SK-N-SH (cell line): ENCODE results near the gene LHX5. TPM values are rescaled to one million over a fixed set of nuclear protein-coding genes. Genes with fewer than 3 reads are reported as not detected.

Source experiments
- CTCF ChIA-PET: fragments of 300-600, 350-600 bp; formaldehyde crosslinking; extraction: SDS; loops from one replicate; lab custom pipeline; 2021; lab: Yijun Ruan, JAX
- POLR2A ChIA-PET: fragments of 350-600 bp; sonication (Branson Sonifier 250); formaldehyde crosslinking; extraction: SDS; loops from one replicate; lab custom pipeline; 2020; ENCODE audit warnings: antibody characterized with exemption, inconsistent platforms; lab: Yijun Ruan, JAX
- DNase-seq: peaks from one replicate; pipeline ENCODE4 v3.0.0; 2012
- H2AFZ ChIP-seq: fragments of 200-600 bp; sonication (generic); 2 replicates; pipeline ENCODE4 v1.8.1; 2016; ENCODE audit warnings: antibody characterized with exemption, mild to moderate bottlenecking, low read depth
- H3F3A ChIP-seq: fragments of 200-600 bp; sonication (generic); replicated peaks from 2 replicates; pipeline ENCODE3; 2016; ENCODE audit warnings: antibody characterized with exemption, mild to moderate bottlenecking; ENCODE audit not compliant: insufficient read depth
- H3K27ac ChIP-seq, 2 experiments: fragments of 200-500 bp in 1 of 2; fragments of 200-600 bp in 1 of 2; sonication (Bioruptor generic) in 1 of 2; sonication (generic), shearing (Covaris generic) in 1 of 2; 2 replicates each; pipeline versions ENCODE4 v1.5.1 to v1.6.1; 2014 to 2016; ENCODE audit warnings: low read depth in 2 of 2, inconsistent platforms in 1 of 2, low read length in 1 of 2, mild to moderate bottlenecking in 1 of 2, mixed read lengths in 1 of 2
- H3K27me3 ChIP-seq: fragments of 200-600 bp; sonication (generic), shearing (Covaris generic); 2 replicates; pipeline ENCODE4 v1.6.1; 2016; ENCODE audit warnings: mixed run types; ENCODE audit not compliant: insufficient read depth
- H3K36me3 ChIP-seq, 2 experiments: fragments of 200-500 bp in 1 of 2; fragments of 200-600 bp in 1 of 2; sonication (Bioruptor generic) in 1 of 2; sonication (generic) in 1 of 2; replicated peaks in 1 of 2; 2 replicates each; pipeline versions ENCODE3 to v1.5.1; 2014 to 2016; ENCODE audit warnings: low read length in 1 of 2, mild to moderate bottlenecking in 1 of 2; ENCODE audit not compliant: insufficient read depth in 2 of 2, control insufficient read depth in 1 of 2
- H3K4me1 ChIP-seq, 2 experiments: fragments of 200-500 bp in 1 of 2; fragments of 200-600 bp in 1 of 2; sonication (Bioruptor generic) in 1 of 2; sonication (generic), shearing (Covaris generic) in 1 of 2; 2 replicates each; pipeline versions ENCODE4 v1.5.1 to v1.6.1; 2014 to 2016; ENCODE audit warnings: low read depth in 1 of 2, low read length in 1 of 2, mixed run types in 1 of 2; ENCODE audit not compliant: insufficient read depth in 2 of 2, control insufficient read depth in 1 of 2
- H3K4me2 ChIP-seq: fragments of 200-600 bp; sonication (generic), shearing (Covaris generic); 2 replicates; pipeline ENCODE4 v1.6.1; 2017; ENCODE audit warnings: mixed run types
- H3K4me3 ChIP-seq, 2 experiments: fragments of 200-500 bp in 1 of 2; fragments of 200-600 bp in 1 of 2; sonication (Bioruptor generic) in 1 of 2; sonication (generic), shearing (Covaris generic) in 1 of 2; 2 replicates each; pipeline versions ENCODE4 v1.5.1 to v1.8.1; 2014 to 2016; ENCODE audit warnings: low read depth in 2 of 2, inconsistent platforms in 1 of 2, low read length in 1 of 2, mild to moderate bottlenecking in 1 of 2, mixed read lengths in 1 of 2, moderate library complexity in 1 of 2
- H3K79me2 ChIP-seq: fragments of 200-600 bp; sonication (generic); 2 replicates; pipeline ENCODE4 v1.8.1; 2017; ENCODE audit warnings: mild to moderate bottlenecking; ENCODE audit not compliant: insufficient read depth
- H3K9ac ChIP-seq: fragments of 200-600 bp; sonication (generic); 2 replicates; pipeline ENCODE4 v1.6.1; 2017; ENCODE audit warnings: mixed run types
- H3K9me2 ChIP-seq: fragments of 200-600 bp; sonication (generic); 2 replicates; pipeline ENCODE4 v1.6.1; 2017; ENCODE audit warnings: mixed run types
- H3K9me3 ChIP-seq: fragments of 200-600 bp; sonication (generic); 2 replicates; pipeline ENCODE4 v1.6.1; 2017; ENCODE audit warnings: mixed run types, mild to moderate bottlenecking, moderate library complexity
- H4K20me1 ChIP-seq: fragments of 200-600 bp; sonication (generic); 2 replicates; pipeline ENCODE4 v1.6.1; 2017; ENCODE audit warnings: mild to moderate bottlenecking, mixed run types; ENCODE audit not compliant: insufficient read depth
- CHD2 ChIP-seq: fragments of 150-350 bp; IDR thresholded peaks from 2 replicates; pipeline ENCODE4 v1.6.1; 2018; ENCODE audit warnings: low read length; ENCODE audit not compliant: partially characterized antibody
- CTCF ChIP-seq: fragments of 200-600 bp; sonication (generic); IDR thresholded peaks from 2 replicates; pipeline ENCODE4 v1.6.1; 2017; ENCODE audit warnings: antibody characterized with exemption, mild to moderate bottlenecking, moderate library complexity
- ELF1 ChIP-seq: IDR thresholded peaks from 2 replicates; pipeline ENCODE4 v1.4.0; 2012
- EZH2phosphoT487 ChIP-seq: fragments of 200-600 bp; sonication (generic); IDR thresholded peaks from 2 replicates; pipeline ENCODE4 v1.6.1; 2017; ENCODE audit warnings: low read depth, mixed run types, mild to moderate bottlenecking, antibody characterized with exemption, moderate library complexity, borderline replicate concordance
- FOSL2 ChIP-seq: IDR thresholded peaks from 2 replicates; pipeline ENCODE4 v1.4.0; 2012; ENCODE audit warnings: low read depth, mild to moderate bottlenecking, moderate library complexity, borderline replicate concordance
- IRF3 ChIP-seq: fragments of 150-350 bp; IDR thresholded peaks from 2 replicates; pipeline ENCODE4 v1.6.1; 2016; ENCODE audit warnings: mild to moderate bottlenecking, low read depth, low read length
- JUND ChIP-seq: IDR thresholded peaks from 2 replicates; pipeline ENCODE4 v1.4.0; 2012
- MAX ChIP-seq: IDR thresholded peaks from 2 replicates; pipeline ENCODE4 v1.4.0; 2012; ENCODE audit warnings: low read depth
- MEF2A ChIP-seq: IDR thresholded peaks from 2 replicates; pipeline ENCODE4 v1.4.0; 2012; ENCODE audit warnings: low read depth, borderline replicate concordance
- NFIC ChIP-seq: IDR thresholded peaks from 2 replicates; pipeline ENCODE4 v1.4.0; 2012; ENCODE audit warnings: borderline replicate concordance
- NRF1 ChIP-seq: IDR thresholded peaks from 2 replicates; pipeline ENCODE4 v1.6.1; 2012; ENCODE audit warnings: low read depth, mild to moderate bottlenecking, low read length
- POLR2AphosphoS5 ChIP-seq: IDR thresholded peaks from 2 replicates; pipeline ENCODE4 v1.6.1; 2012; ENCODE audit warnings: low read depth, low read length
- RAD21 ChIP-seq: IDR thresholded peaks from 2 replicates; pipeline ENCODE4 v1.6.1; 2012; ENCODE audit warnings: mild to moderate bottlenecking, low read length
- RFX5 ChIP-seq: IDR thresholded peaks from 2 replicates; pipeline ENCODE4 v1.6.1; 2012; ENCODE audit warnings: mild to moderate bottlenecking, improper control_type of control experiment, low read length
- RXRA ChIP-seq: IDR thresholded peaks from 2 replicates; pipeline ENCODE4 v1.4.0; 2012; ENCODE audit warnings: low read depth, mild to moderate bottlenecking, borderline replicate concordance
- TAF1 ChIP-seq: IDR thresholded peaks from 2 replicates; pipeline ENCODE4 v1.6.1; 2012; ENCODE audit warnings: low read depth, mild to moderate bottlenecking, low read length, moderate library complexity, borderline replicate concordance
- TCF12 ChIP-seq: IDR thresholded peaks from 2 replicates; pipeline ENCODE4 v1.4.0; 2012
- TEAD4 ChIP-seq: IDR thresholded peaks from 2 replicates; pipeline ENCODE4 v1.4.0; 2012; ENCODE audit warnings: mild to moderate bottlenecking, borderline replicate concordance; ENCODE audit not compliant: insufficient read depth
- USF1 ChIP-seq: IDR thresholded peaks from 2 replicates; pipeline ENCODE4 v1.4.0; 2012; ENCODE audit warnings: low read depth, borderline replicate concordance
- whole genome bisulfite sequencing: methylation state at CpG from one replicate; pipeline ENCODE4 v1.1.6; 2017; ENCODE audit warnings: low lambda C conversion rate; 5-methylcytosine and 5-hydroxymethylcytosine counted together
- polyA plus RNA-seq, 3 experiments: library from polyadenylated mRNA; depleted of rRNA; stranded (reverse); fragments of >200 nt; gene quantifications; 2 replicates each; pipeline ENCODE4 v1.2.3, GENCODE V29; 2012
- TF ChIP-seq, protein P1 (sequence below): IDR thresholded peaks from 2 replicates; pipeline ENCODE4 v1.4.0; 2012; ENCODE audit warnings: low read depth, borderline replicate concordance

LHX5 gene
- polyA plus RNA-seq, 1 of the 3 experiments (the other 2 are of a cell fraction) = not detected

DNA sequence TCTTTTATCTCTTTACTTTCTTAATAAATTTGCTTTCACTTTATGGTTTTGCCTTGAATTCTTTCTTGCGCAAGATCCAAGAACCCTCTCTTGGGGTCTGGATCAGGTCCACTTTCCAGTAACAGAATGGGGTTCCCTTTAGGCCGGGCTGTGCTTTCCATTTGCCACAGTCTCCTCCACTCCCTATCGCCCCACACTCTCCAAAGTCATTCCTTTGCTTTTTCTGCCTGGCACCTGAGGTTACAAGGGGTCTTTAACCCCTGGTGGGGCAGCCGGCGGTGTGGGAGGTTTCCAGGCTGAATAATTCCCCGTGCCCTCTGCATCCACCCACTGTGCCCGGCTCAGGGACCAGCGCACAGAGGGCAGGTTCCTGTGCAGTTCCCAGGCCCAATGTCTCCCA, 42.9 kb upstream of the LHX5 start:
- no peak for TF ChIP-seq EZH2phosphoT487
- no peak for TF ChIP-seq JUND
- no peak for TF ChIP-seq TCF12
- no peak for TF ChIP-seq RXRA
- TF ChIP-seq IRF3 = no peak
- no peak for TF ChIP-seq CHD2
- no peak for TF ChIP-seq NFIC
- TF ChIP-seq ELF1 = no peak
- no peak for TF ChIP-seq RFX5
- no peak for TF ChIP-seq MEF2A
- no peak for TF ChIP-seq FOSL2
- TF ChIP-seq, protein P1, sequence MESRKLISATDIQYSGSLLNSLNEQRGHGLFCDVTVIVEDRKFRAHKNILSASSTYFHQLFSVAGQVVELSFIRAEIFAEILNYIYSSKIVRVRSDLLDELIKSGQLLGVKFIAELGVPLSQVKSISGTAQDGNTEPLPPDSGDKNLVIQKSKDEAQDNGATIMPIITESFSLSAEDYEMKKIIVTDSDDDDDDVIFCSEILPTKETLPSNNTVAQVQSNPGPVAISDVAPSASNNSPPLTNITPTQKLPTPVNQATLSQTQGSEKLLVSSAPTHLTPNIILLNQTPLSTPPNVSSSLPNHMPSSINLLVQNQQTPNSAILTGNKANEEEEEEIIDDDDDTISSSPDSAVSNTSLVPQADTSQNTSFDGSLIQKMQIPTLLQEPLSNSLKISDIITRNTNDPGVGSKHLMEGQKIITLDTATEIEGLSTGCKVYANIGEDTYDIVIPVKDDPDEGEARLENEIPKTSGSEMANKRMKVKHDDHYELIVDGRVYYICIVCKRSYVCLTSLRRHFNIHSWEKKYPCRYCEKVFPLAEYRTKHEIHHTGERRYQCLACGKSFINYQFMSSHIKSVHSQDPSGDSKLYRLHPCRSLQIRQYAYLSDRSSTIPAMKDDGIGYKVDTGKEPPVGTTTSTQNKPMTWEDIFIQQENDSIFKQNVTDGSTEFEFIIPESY = no peak
- no peak for TF ChIP-seq CTCF
- no peak for TF ChIP-seq TEAD4
- no peak for TF ChIP-seq USF1
- TF ChIP-seq TAF1 = no peak
- TF ChIP-seq NRF1 = no peak
- no peak for TF ChIP-seq POLR2AphosphoS5
- TF ChIP-seq RAD21 = no peak
- no peak for TF ChIP-seq MAX
- no peak for DNase-seq
- Histone ChIP-seq H3K79me2 (no peaks in the 10 kb centered on the region), H3K9ac (no peak overlapping the region), H3K4me2 (no peak overlapping the region), H3K9me3 (no peaks in the 10 kb centered on the region), H3K27me3 (peaks cover 32% of the 10 kb centered on the region), H3K36me3 (no peaks in the 10 kb centered on the region), H3F3A (no peaks in the 10 kb centered on the region), H3K4me1 (no peaks in the 10 kb centered on the region), H3K4me3 (no peak overlapping the region), H2AFZ (no peak overlapping the region), H3K9me2 (no peaks in the 10 kb centered on the region), H4K20me1 (no peaks in the 10 kb centered on the region), H3K27ac (no peak overlapping the region)
- 21% methylated on average over 8 of the region's 8 CpGs for WGBS
- CTCF ChIA-PET = no interaction called here
- POLR2A ChIA-PET = no interaction called here
